NCI-H146 treated with DMSO at 0.1 percent for 48 hours (cell line): Measurements from ENCODE around the gene NEDD4L.

Experiments
- DNase-seq: peaks from one replicate; lab custom pipeline; 2025; ENCODE audit not compliant: unreplicated experiment; lab: John Stamatoyannopoulos, UW

Gene NEDD4L

GRCh38 chr18:58204776-58205442 lies 160.9 kb downstream of the NEDD4L start:
- no peak for DNase-seq

- peak; percentile 44 for DNase-seq
Observed at GRCh38 chr18:58205443-58206160, 161.6 kb downstream of the NEDD4L start.

DNA sequence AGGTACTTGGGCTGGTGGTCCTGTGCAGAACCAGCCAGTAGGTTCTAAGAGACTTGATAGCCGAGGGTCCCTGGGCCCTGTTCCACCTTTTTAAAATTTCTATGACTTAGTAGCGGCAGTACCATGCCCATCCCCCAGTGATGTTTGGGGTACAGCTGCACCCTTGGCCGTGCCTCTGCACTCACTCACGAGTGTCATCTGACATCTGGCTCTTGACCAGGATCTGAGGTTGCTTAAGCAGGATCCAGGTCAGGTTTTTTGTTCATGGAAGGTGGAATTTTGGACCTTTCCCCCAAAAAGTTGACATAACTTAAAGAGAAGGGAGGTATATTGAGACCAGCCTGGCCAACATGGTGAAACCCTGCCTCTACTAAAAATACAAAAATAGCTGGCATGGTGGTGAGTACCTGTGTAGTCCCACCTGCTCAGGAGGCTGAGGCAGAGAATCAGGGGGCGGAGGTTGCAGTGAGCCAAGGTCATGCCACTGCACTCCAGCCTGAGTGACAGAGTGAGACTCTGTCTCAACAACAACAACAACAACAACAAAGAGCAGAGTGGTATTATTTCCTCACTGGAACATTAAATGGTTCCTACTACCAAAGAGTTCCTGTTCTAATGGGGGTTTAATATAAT lies 163.6 kb downstream of the NEDD4L start:
- no peak for DNase-seq

DNA sequence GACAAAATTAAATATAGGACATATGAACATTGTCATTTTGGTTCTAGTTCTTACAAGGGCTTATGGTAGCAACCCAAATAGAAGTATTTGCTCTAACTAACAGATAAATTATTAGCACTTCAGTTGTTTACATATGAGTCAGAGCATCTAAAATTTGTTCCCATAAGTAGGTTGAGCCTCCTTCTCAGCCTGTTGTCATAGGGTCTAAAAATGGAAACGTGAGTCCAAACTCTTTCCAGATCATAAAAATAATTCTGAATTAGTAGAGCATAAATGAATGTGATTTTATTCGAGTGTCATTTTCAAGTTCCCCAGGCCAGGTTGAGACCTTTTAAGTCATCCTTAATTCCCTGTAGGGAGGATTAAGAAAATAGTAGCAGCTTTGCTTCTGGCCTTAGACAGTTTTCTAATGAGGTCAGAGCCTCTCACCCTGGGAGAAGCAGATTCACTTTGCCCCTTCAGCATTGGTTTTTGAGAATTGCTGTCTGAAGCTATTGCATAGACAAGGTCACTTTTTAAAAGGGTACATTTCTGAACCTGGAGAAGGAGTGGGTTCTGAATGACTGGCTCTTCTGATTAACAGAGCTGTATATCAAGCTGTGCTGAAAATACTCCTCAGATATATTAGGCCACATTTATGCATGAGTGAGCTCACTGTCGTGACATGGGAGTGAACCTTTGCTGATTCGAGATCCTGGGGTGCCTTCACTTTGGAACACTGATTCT lies 164.3 kb downstream of the NEDD4L start:
- DNase-seq, result no peak

- DNase-seq, result no peak
Observed at GRCh38 chr18:58209326-58209725, 165.3 kb downstream of the NEDD4L start.

DNA sequence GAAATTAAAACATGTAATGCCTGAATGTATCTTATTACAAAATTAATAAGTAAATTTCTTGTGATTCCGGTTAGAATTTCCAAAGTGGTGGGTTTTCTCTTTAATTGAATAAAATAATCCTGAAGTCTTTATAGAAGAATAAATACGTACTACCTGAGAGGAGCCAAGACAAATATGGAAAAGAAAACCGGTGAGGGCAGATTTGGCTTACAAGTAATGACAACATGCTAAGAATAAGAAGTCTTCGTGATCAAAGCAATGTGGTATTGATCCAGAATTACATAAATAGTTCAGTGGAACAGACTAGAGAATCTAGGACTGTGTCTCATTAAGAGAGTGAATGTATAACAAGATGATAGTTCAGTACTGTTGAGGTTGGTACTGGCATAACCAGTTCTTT lies 167.5 kb downstream of the NEDD4L start:
- no peak for DNase-seq

DNA sequence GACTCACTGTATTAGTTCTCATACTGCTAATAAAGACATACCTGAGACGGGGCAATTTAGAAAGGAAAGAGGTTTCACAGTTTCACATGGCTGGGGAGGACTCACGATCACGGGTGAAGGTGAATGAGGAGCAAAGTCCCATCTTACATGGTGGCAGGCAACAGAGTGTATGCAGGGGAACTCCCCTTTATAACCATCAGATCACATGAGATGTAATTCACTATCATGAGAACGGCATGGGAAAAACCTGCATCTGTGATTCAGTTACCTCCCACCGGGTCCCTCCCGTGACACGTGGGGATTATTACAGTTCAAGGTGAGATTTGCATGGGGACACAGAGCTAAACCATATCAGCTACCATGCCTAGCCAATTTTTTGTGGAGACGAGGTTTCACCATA lies 168.2 kb downstream of the NEDD4L start:
- DNase-seq, result no peak

DNA sequence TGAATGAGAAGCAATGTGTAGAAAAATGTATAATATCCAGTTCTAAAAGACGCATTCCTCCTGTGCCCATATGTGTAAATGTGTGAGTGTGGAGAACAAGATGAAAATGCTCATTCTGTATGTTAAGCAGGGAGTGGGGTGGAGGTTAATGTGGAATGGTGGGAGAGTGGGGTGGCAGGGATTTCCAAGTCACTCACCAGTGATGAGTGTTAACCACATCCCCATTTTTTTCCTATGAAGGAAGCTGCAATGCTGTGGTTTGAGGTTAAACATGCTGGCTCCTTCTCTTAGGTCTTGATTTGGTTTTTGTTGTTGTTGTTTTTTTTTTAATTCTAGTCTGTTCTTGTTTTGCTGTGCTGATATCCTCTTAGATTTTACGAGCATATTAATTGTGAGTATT lies 169.4 kb downstream of the NEDD4L start:
- no peak for DNase-seq

DNA sequence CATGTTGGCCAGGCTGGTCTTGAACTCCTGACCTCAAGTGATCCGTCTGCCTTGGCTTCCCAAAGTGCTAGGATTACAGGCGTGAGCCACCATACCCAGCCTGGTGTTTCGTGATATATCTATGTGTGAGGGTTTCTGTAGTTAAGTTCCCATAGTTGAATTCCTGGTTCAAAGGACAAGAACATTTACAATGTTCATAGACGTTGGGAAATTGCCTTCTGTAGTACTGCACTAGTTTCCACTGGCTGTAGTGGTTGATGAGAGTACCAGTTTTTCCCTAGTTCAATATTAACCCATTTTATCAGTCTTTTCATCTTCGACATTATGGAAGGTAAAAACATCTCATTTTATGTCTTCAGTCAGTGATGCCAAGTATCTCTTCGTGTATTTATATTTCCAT lies 171.0 kb downstream of the NEDD4L start:
- DNase-seq, result no peak

GRCh38 chr18:58216071-58216481 lies 172.1 kb downstream of the NEDD4L start:
- no peak for DNase-seq

- DNase-seq, result no peak
Observed at GRCh38 chr18:58217052-58217451, 173.0 kb downstream of the NEDD4L start.

GRCh38 chr18:58218117-58218516 lies 174.1 kb downstream of the NEDD4L start:
- DNase-seq, result no peak

- no peak for DNase-seq
Observed at GRCh38 chr18:58221060-58221725, 177.2 kb downstream of the NEDD4L start.

DNA sequence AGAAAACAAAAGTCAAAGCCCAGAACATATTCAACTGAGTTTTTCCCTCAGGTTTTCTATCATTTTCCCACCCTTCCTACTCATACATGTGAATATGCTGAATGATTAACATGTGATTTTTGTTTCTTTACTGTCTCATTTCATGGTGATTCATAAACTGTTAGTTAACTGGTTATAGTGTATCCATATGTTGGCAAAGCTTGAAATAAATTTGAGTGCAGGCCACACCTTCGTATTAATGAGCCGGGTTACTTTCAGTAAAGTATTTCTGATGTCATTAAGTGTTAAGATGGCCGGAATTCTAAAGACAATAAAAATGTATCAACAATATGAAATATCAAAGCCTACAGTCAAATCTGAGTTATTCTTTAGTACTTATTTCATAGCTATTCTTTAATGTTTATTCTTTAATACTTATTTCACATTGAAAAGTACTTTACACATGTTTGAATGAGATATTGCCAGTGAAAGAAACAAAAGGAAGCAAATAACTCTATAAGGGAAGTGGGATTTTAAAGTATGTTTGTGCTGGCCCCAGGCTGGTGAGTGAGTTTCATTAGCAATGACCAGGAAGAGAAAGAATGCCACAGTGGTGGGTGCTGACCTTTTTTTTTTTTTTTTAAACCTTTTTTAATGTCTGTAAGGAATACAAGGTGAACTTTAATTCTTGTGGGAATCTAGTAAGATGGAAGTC lies 178.6 kb downstream of the NEDD4L start:
- DNase-seq, result no peak

GRCh38 chr18:58223717-58224424 lies 179.8 kb downstream of the NEDD4L start:
- no peak for DNase-seq

DNA sequence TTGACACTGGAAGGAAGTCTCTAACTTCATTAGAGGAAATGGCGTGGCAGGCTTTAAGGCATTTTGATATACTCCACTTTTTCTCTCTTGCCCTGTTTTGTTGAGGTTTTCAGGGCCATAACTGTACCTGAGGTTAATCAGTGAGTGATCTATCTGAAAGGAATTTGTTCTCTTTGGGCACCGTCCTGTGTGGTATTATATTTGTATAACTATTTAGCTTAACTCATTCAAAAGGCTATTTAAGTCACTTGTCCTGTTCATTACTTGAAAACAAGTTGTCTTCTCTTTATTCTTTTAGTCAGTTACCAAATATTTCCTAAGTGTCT lies 180.4 kb downstream of the NEDD4L start:
- no peak for DNase-seq

DNA sequence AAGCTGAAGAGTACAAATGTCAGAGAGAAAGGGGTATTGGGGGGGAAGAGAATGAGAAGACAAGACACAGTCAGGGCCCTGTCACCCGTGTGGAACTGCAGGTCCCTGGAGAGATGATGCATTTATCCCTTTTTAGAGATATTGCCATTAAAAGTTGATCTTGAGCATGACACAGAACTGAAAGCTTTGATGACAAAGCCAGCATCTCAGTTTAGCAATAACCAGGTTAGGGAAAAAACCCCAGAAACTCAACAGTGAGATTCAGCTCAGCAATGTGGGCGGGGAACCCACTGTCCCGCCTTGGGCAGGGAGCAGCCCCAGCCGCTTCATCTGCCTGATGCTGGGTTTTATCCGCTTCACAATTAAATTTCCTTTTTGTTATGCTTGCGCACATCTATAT lies 181.1 kb downstream of the NEDD4L start:
- DNase-seq, result no peak

- DNase-seq, result no peak
Observed at GRCh38 chr18:58226429-58226828, 182.4 kb downstream of the NEDD4L start.

- no peak for DNase-seq
Observed at GRCh38 chr18:58227361-58227930, 183.4 kb downstream of the NEDD4L start.

DNA sequence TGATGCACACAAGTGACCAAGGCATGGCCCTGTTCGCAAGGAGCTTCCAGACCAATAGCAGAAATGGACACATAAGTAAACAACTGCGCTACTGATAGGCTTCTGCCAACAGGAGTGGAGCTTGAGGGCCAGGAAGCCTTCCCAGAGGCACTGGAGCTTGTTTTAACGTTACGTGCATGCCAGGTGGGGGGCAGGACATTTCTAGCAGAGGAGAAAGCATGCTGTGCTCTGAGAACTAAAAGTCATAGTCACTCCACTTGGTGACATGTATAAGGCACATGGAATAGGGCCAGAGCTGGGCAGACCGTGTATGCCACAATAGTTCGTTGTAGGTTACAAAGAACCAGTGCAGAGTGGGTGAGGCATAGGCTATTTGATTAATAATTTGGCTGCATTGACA lies 184.2 kb downstream of the NEDD4L start:
- no peak for DNase-seq
